Hepatocyte (in vitro differentiated cells): ENCODE measurements around the gene S100A8. TPM values are rescaled to one million over a fixed set of nuclear protein-coding genes. Genes with fewer than 3 reads are reported as not detected.

Source experiments
- DNase-seq: peaks from one replicate; pipeline ENCODE4 v3.0.0-alpha.2; 2016; ENCODE audit warnings: low spot score
- H2AFZ ChIP-seq: fragments of 200-600 bp; sonication (generic); 2 replicates; pipeline ENCODE4 v1.6.0; 2016; ENCODE audit warnings: antibody characterized with exemption, mild to moderate bottlenecking
- H3K27ac ChIP-seq: fragments of 200-600 bp; sonication (generic); 2 replicates; pipeline ENCODE4 v1.5.1; 2016; ENCODE audit warnings: mild to moderate bottlenecking
- H3K27me3 ChIP-seq: fragments of 200-600 bp; sonication (generic); 2 replicates; pipeline ENCODE4 v1.6.1; 2016
- H3K36me3 ChIP-seq: fragments of 200-600 bp; sonication (generic); replicated peaks from 2 replicates; pipeline ENCODE4 v1.5.1; 2016; ENCODE audit warnings: low read depth; ENCODE audit not compliant: insufficient read depth
- H3K4me1 ChIP-seq: fragments of 200-600 bp; sonication (generic); 2 replicates; pipeline ENCODE4 v1.5.1; 2016; ENCODE audit warnings: mild to moderate bottlenecking, moderate library complexity; ENCODE audit not compliant: insufficient read depth
- H3K4me2 ChIP-seq: fragments of 200-600 bp; sonication (generic); 2 replicates; pipeline ENCODE4 v1.6.0; 2016
- H3K4me3 ChIP-seq: fragments of 200-600 bp; sonication (generic); 2 replicates; pipeline ENCODE4 v1.5.1; 2016; ENCODE audit warnings: mild to moderate bottlenecking
- H3K79me2 ChIP-seq: fragments of 200-600 bp; sonication (generic); 2 replicates; pipeline ENCODE4 v1.6.0; 2017; ENCODE audit warnings: mild to moderate bottlenecking
- H3K9me2 ChIP-seq: fragments of 200-600 bp; sonication (generic); replicated peaks from 2 replicates; pipeline ENCODE4 v1.6.0; 2017; ENCODE audit warnings: mild to moderate bottlenecking; ENCODE audit not compliant: insufficient read depth
- H3K9me3 ChIP-seq: fragments of 200-600 bp; sonication (generic); 2 replicates; pipeline ENCODE4 v1.5.1; 2016; ENCODE audit warnings: low read depth, mild to moderate bottlenecking
- H4K20me1 ChIP-seq: fragments of 200-600 bp; sonication (generic); 2 replicates; pipeline ENCODE4 v1.6.0; 2016; ENCODE audit warnings: mild to moderate bottlenecking; ENCODE audit not compliant: insufficient read depth, poor library complexity, severe bottlenecking
- CTCF ChIP-seq: fragments of 200-600 bp; sonication (generic); IDR thresholded peaks from 2 replicates; pipeline ENCODE4 v1.5.1; 2016; ENCODE audit warnings: antibody characterized with exemption, mild to moderate bottlenecking; ENCODE audit not compliant: poor library complexity
- EZH2 ChIP-seq: fragments of 200-600 bp; sonication (generic); IDR thresholded peaks from 2 replicates; pipeline ENCODE4 v1.6.1; 2016; ENCODE audit warnings: antibody characterized with exemption, mild to moderate bottlenecking, borderline replicate concordance
- EZH2phosphoT487 ChIP-seq: fragments of 200-600 bp; sonication (generic); IDR thresholded peaks from one replicate; pipeline ENCODE4 v1.6.1; 2018; ENCODE audit warnings: antibody characterized with exemption, mild to moderate bottlenecking, low read depth, moderate library complexity; ENCODE audit not compliant: unreplicated experiment, severe bottlenecking
- WGBS: methylation state at CpG from one replicate; pipeline ENCODE4 v1.1.6; 2016; ENCODE audit warnings: low lambda C conversion rate; ENCODE audit errors: missing lambda C conversion rate; 5-methylcytosine and 5-hydroxymethylcytosine counted together
- polyA plus RNA-seq: library from polyadenylated mRNA; unstranded; fragments of >200 nt; fragmentation: Nextera tagmentation; extraction: Ambion mirVana; gene quantifications from 2 replicates; pipeline ENCODE4 v1.2.1, GENCODE V29; 2016
- total RNA-seq: library from RNA; depleted of rRNA; stranded (reverse); fragments of >200 nt; gene quantifications from 2 replicates; pipeline ENCODE4 v1.2.3, GENCODE V29; 2014

The S100A8 gene
- total and polyA plus RNA-seq, 2 experiments from 2014 or later = 0.70 to 2.2 TPM

- no peaks in the 10 kb centered on the region for H3K9me2 ChIP-seq
- 76% methylated on average over 4 of the region's 4 CpGs for WGBS
- H3K27ac ChIP-seq = no peak overlapping the region
- H3K79me2 ChIP-seq = no peaks in the 10 kb centered on the region
- no peaks in the 10 kb centered on the region for H3K27me3 ChIP-seq
- no peak for DNase-seq
- no peak overlapping the region for H3K4me2 ChIP-seq
- H4K20me1 ChIP-seq = no peaks in the 10 kb centered on the region
- no peaks in the 10 kb centered on the region for H3K4me1 ChIP-seq
- peaks cover 7% of the 10 kb centered on the region for H3K9me3 ChIP-seq
- H3K4me3 ChIP-seq = no peak overlapping the region
- no peaks in the 10 kb centered on the region for H3K36me3 ChIP-seq
- TF ChIP-seq CTCF (no peak), EZH2 (no peak), EZH2phosphoT487 (no peak)
- no peak overlapping the region for H2AFZ ChIP-seq
These were observed 5.8 kb downstream of the S100A8 start for GRCh38 chr1:153384958-153385580.

- H3K4me3 ChIP-seq = no peak overlapping the region
- no peak for DNase-seq
- WGBS = 95% methylated on average over 23 of the region's 23 CpGs
- H3K36me3 ChIP-seq = no peaks in the 10 kb centered on the region
- TF ChIP-seq CTCF = no peak
- no peak for TF ChIP-seq EZH2phosphoT487
- TF ChIP-seq EZH2 = no peak
- H4K20me1 ChIP-seq = no peaks in the 10 kb centered on the region
- no peak overlapping the region for H2AFZ ChIP-seq
- no peaks in the 10 kb centered on the region for H3K4me1 ChIP-seq
- H3K79me2 ChIP-seq = no peaks in the 10 kb centered on the region
- H3K4me2 ChIP-seq = no peak overlapping the region
- H3K27ac ChIP-seq = no peak overlapping the region
- H3K27me3 ChIP-seq = no peaks in the 10 kb centered on the region
- H3K9me3 ChIP-seq = peaks cover 7% of the 10 kb centered on the region
- no peaks in the 10 kb centered on the region for H3K9me2 ChIP-seq
These were observed 10.2 kb downstream of the S100A8 start for GRCh38 chr1:153380711-153381110.

DNA sequence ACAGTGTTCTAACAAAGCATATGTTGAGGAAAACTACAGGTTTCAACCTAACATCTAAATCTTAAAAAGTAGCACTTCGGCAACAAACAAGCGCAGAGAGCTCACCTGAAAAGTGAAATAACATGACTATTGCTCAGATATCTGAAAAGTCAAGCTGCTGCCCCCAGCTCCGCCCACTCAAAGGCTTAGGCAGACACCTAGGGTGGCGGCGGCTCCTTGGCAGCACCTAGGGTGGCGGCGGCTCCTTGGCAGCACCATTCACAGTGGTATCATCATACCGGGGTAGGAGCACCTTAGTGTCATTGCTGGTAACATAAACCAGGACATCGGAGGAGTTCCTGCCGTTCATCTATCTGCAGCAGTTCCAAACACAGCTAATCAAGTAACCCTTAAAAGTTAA, 11.3 kb downstream of the S100A8 start:
- no peaks in the 10 kb centered on the region for H4K20me1 ChIP-seq
- no peaks in the 10 kb centered on the region for H3K36me3 ChIP-seq
- no peak overlapping the region for H3K4me3 ChIP-seq
- DNase-seq = no peak
- no peak overlapping the region for H3K4me2 ChIP-seq
- WGBS = 87% methylated on average over 10 of the region's 10 CpGs
- no peaks in the 10 kb centered on the region for H3K4me1 ChIP-seq
- H3K9me2 ChIP-seq = no peaks in the 10 kb centered on the region
- H3K9me3 ChIP-seq = peaks cover 7% of the 10 kb centered on the region
- H3K27ac ChIP-seq = no peak overlapping the region
- H3K27me3 ChIP-seq = no peaks in the 10 kb centered on the region
- H3K79me2 ChIP-seq = no peaks in the 10 kb centered on the region
- no peak overlapping the region for H2AFZ ChIP-seq
- TF ChIP-seq CTCF (no peak), EZH2phosphoT487 (no peak), EZH2 (no peak)

GRCh38 chr1:153375511-153375910, 15.4 kb downstream of the S100A8 start, which contains the start of gene S100A12:
Gene S100A12 (minus strand): TSS chr1:153375621. CDS start chr1:153374592, 1,029 bp downstream.
- no peak for TF ChIP-seq CTCF
- no peak for TF ChIP-seq EZH2phosphoT487
- no peak for TF ChIP-seq EZH2
- no peaks in the 10 kb centered on the region for H3K27me3 ChIP-seq
- no peaks in the 10 kb centered on the region for H3K9me3 ChIP-seq
- H4K20me1 ChIP-seq = no peaks in the 10 kb centered on the region
- no peak within 1 kb of the TSS for H2AFZ ChIP-seq
- H3K4me3 ChIP-seq = no peak within 1 kb of the TSS
- H3K36me3 ChIP-seq = no peaks in the 10 kb centered on the region
- peak; percentile 42 for DNase-seq
- no peak within 1 kb of the TSS for H3K4me2 ChIP-seq
- 67% methylated on average over 1 of the region's 1 CpG for WGBS
- H3K9me2 ChIP-seq = no peaks in the 10 kb centered on the region
- no peaks in the 10 kb centered on the region for H3K79me2 ChIP-seq
- no peaks in the 10 kb centered on the region for H3K4me1 ChIP-seq
- H3K27ac ChIP-seq = no peak within 1 kb of the TSS
